ENCODE data around the gene EPS8L2.

Gene EPS8L2

DNA sequence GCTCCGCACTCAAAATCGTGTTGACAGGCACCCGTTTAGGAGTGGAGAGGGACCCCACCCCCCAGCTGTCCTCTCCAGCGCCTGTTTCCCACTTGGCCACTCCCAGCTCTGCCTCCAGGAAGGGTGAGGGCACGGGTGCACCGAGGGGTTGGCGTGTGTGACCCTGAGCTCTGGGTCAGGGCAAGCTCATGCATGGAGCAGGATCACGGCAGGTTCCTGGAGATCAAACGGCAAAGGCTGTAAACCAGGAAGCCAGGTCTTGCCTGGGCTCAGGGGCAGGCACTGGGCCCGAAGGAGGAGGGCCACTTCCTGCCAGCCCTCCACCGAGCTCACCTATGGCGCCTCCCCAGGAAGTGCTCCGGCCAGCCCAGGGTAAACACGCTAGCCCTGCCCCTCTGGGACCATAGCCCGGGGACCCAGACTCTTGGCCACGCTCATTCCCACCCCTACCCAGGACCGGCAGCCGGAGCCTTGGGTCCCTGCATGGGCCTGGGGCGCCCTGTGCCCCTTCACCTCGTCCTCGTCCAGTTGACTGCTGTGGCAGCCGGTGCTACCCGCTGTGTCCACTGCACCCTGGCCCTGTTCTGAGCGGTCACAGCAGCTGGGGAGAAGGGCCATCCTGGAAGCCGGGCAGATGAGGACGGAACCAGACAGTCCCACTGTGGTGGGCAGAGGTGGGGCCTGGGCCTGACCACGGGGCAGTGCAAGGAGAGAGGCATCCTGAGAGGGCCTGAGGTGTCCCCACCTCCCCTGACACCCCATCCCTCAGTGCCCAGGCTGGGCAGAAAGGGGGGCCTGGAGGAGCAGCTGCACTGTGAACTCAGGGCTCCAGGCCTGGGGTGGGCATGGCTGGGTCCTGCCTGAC, 1.0 kb upstream of the EPS8L2 start:
- no peak for DNase-seq

DNA sequence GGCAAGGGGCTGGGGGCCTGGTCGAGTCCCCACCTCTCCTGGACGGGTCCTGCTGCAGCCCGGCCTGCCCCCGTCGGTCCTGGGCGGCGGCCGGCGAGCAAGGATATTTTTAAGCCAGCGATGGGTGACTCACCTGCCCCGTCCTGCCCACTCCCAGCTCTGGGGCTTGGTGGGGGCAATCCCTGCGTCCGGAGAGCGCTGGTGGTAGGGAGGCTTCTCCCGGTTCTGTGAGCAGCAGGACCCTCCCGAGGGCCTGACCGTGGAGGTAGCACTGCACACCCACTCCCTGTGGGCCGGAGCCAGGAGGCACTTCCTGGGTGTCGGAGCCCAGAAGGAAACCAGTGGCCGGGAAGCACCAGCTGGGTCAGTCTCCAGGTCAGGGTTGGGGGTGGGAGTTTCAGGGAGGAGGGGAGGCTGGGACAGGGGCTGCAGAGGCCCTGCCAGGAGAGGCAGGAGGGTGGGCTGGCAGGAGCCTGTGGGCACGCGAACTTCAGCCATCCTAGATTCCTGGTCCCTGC, 467 bp downstream of the EPS8L2 start:
- DNase-seq, result no peak

DNA sequence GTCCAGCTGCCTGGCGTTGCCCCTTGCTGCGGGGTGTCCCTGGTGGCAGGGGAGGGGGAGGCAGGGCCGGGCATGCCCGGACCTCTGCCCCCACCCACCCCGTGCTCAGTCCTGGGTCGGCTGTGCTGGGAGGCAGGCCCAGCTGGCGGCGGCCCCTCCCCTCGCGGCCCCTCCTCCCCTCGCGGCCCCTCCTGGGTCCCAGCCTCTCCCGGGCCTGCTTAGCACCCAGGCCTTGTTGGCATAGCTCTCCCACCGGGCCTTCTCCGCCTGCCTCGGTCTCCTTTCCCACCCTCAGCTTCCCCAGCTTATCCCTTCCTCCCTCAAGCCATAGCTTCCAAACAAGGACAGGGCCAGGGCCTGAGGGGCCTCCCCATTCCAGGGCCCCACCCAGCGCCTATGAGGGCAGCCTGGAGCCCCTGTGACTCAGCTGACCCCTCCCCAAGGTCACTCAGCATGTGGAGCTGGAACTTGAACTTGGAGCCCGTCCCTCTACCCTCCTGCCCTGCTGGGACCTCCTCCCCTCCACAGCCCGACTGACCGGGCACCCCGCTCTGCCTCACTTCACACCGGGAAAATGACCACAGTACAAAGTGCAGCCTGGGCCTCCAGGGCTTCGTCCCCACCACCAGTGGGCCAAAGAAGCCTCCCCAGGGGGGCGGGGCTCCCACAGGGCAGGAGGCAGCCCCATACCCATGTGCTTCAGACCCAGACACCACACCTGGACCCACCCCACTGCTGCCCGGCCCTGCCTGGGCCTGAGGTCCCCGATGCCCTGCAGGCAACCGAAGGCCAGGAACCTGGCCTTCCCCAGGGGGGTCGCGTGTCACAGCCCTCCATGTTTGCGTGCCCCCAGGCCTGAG, 1.2 kb downstream of the EPS8L2 start:
- DNase-seq, result no peak

DNA sequence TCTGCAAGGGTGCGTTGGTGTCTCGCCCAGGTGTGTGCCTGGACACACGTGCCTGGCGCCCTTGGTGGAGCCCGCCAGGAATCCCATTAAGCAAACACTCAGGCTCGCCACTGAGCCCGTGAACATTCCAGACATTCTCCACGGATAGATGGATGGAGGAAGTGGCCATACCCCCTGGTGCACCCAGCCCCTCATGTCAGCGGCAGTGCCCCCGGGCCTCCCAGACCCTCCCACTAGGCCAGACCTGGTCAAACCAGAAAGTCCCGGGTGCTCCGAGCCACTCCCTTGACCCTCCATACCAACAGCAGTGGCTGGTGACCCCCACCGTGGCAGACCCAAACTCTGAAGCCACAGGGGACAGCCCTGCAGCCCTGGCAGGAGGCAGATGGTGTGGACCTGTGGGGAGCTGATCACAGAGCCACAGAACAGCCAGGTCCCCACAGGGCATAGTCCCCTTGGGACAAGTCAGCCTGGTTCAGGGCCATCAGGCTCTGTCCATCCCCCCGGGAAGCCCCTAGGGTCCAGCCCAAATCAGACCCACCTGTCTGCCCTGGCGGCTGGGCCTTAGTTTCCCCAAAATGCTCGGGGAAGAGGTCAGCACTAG, 1.9 kb downstream of the EPS8L2 start:
- no peak for DNase-seq

- DNase-seq, result no peak
Observed at GRCh38 chr11:708511-708910, 2.5 kb downstream of the EPS8L2 start.

DNA sequence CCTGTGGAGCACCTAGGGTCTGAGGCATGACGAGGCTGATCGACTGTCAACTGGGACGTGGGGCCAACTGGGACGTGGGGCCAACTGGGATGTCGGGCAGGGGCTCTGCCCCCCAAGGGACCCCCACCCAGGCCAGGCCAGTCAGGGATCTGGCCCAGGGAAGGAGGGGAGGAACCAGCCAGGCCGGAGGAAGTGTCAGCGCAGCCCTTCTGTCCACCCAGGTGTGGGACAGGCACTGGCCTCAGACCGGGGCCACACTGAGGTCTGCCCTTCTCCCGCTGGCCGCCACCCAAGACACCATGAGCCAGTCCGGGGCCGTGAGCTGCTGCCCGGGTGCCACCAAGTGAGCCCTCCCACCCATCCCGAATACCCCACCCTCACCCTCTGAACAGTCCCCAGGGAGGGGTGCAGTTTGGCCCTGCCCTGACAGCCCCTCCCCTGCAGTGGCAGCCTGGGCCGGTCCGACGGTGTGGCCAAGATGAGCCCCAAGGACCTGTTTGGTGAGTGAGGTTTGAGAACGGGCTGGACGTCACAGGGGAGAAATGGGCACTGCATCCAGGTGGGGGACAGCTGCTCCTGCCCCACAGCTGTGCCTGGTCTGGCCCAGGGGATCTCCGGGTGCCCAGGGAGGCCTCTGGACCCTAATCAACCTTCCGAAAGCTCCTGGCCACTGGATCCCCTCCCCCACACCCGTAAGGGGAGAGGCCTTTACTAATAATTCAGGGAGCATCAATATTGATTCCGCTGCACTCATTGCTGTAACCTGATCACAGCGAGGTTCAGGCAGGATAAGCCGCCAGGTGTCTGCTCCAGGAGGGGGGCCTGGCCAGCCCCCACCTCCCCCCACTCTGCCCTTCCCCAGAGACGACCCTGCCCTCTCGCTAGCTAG, 3.3 kb downstream of the EPS8L2 start:
- no peak for DNase-seq

- DNase-seq, result no peak
Observed at GRCh38 chr11:714436-714835, 8.4 kb downstream of the EPS8L2 start.

DNA sequence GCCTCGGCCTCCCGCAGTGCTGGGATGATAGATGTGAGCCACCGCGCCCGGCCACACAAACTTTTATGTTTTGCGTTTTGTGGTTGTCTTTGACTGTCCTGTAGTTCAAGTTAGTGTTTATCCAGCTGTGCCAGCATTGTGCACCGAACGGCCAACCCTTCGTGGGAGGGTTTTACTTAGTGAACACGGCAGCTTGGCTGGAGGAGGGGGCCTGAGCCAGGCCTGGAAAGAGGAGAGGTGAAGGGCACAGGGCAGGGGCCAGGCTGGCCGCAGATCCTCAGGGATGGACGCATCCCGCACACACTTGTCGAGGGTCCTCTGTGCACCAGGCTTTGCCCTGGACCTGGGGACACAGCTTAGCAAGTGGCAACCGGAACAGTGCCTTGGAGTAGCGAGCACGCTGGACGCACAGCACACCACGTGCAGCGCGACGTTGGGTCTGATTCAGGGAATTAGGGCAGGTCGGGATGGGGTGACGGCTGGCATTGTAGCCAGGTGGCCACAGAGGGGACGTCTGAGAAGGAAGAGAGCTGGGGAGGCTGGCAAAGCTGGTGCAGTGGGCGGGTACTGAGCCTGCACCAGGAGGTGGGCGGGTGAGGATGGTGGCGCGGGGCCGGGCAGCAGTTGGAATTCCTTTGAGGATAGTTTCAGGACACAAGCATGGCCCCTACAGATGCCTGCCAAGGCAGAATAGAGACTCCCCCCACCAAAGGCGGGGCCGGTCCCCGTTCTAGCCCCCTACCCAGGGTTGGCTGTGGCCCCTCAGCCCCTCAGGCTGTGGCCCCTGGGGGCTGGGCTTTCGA, 13.4 kb downstream of the EPS8L2 start:
- DNase-seq, result no peak

DNA sequence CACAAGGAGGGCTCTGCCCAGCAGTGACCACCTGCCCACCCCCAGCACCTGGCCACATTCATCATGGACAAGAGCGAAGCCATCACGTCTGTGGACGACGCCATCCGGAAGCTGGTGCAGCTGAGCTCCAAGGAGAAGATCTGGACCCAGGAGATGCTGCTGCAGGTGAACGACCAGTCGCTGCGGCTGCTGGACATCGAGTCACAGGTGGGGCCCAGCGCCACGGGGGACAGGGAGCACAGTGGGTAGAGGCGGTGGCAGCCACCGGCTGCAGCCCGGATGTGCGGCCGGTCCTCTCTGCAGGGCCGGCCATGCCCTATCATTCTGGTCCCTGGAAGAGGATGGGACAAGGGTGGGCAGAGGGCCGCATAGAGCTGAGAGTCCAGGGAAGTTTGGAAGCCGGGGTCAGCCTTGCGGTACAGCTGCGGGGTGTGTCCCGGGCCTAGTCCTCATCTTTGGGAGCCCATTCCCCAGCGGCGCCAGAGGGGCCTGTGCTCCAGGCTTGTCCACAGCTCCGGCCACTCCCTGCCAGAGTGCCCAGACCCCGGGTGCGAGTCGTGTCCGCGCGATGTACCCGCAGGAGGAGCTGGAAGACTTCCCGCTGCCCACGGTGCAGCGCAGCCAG, 14.1 kb downstream of the EPS8L2 start:
- DNase-seq, result no peak

DNA sequence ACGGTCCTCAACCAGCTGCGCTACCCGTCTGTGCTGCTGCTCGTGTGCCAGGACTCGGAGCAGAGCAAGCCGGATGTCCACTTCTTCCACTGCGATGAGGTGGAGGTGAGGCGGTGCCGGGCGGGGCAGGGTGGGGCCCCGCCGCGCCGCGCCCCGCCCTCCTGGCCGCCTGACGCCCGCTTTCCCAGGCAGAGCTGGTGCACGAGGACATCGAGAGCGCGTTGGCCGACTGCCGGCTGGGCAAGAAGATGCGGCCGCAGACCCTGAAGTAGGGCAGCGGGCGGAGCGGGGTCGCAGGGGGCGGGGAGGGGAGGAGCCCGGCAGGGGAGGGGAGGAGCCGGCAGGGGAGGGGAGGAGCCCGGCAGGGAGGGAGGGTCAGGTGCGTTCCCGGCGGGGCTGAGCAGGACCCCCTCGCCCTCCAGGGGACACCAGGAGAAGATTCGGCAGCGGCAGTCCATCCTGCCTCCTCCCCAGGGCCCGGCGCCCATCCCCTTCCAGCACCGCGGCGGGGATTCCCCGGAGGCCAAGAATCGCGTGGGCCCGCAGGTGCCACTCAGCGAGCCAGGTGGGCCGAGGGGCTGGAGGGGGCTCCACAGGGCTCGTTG, 14.7 kb downstream of the EPS8L2 start:
- DNase-seq, result no peak

GRCh38 chr11:721247-721740, 15.3 kb downstream of the EPS8L2 start:
- no peak for DNase-seq

DNA sequence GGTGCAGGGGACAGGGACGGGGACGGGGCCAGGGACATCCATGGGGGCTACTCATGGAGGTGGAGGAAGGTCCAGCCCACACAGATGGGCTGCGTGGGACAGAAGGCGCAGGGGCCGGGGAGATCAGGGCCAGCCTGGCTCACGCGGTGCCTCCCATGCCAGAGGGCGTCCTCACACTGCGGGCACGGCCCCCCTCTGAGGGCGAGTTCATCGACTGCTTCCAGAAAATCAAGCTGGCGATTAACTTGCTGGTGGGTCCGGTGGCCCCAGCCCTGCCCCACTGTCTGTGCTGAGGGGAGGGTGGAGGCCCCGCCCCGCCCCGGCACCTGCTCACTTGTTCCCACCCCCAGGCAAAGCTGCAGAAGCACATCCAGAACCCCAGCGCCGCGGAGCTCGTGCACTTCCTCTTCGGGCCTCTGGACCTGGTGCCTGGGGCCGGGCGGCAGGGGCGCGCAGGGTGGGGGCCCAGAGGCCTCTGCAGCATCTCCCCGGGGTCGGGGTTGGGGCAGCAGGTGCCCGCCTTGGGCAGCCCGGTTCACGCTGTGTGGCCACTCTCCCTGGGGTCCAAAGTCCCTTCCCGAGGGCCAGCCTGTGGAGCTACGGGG, 15.8 kb downstream of the EPS8L2 start:
- DNase-seq, result peak; percentile 74

GRCh38 chr11:722346-722811, 16.3 kb downstream of the EPS8L2 start:
- no peak for DNase-seq

- peak; percentile 66 for DNase-seq
Observed at GRCh38 chr11:723120-723883, 17.3 kb downstream of the EPS8L2 start.

- DNase-seq, result no peak
Observed at GRCh38 chr11:724049-724777, 18.2 kb downstream of the EPS8L2 start.

GRCh38 chr11:724778-725386, 18.9 kb downstream of the EPS8L2 start:
- no peak for DNase-seq

DNA sequence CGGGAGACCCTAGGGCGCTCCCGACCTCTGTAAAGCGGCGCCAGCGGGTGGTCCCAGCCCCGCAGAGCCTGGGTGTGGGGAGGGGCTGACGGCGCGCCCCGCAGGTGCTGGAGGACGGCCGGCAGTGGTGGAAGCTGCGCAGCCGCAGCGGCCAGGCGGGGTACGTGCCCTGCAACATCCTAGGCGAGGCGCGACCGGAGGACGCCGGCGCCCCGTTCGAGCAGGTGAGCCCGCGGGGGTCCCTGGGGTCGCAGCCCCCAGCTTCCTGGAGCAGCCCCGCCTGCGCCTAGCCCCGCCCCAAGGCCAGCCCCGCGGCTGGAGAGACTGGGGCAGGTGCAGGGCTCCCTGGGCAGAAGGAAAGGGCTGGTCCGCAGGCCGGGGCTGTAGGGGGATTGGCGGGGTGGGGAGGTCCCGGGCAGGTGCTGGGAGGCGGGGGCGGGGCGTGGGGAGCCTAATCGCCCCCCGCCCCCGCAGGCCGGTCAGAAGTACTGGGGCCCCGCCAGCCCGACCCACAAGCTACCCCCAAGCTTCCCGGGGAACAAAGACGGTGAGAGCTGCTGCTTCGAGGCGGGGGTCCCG, 19.7 kb downstream of the EPS8L2 start:
- DNase-seq, result no peak
